Measurements from ENCODE around the gene AHSA1. TPM values are rescaled to one million over a fixed set of nuclear protein-coding genes. Genes with fewer than 3 reads are reported as not detected.

Gene AHSA1
- total and polyA plus RNA-seq, 3 experiments from 2014 or later: 134 to 324 (median 307) TPM

Other genes starting within 250 kb of the AHSA1 start
- not detected for gene NGB, start 186.9 kb upstream of the AHSA1 start, total RNA-seq
- not detected for gene NGB, start 186.9 kb upstream of the AHSA1 start, polyA plus RNA-seq
- gene POMT2, start 137.2 kb upstream of the AHSA1 start, total RNA-seq: 10 to 100 TPM; 19.0 to 21.6 TPM
- 1.7 TPM for gene POMT2, start 137.2 kb upstream of the AHSA1 start, polyA plus RNA-seq
- 10 to 100 TPM; 16.8 to 20.1 TPM for gene GSTZ1, start 137.1 kb upstream of the AHSA1 start, total RNA-seq
- 5.4 TPM for gene GSTZ1, start 137.1 kb upstream of the AHSA1 start, polyA plus RNA-seq
- gene TMED8, start 81.0 kb upstream of the AHSA1 start, total RNA-seq: 10 to 100 TPM; 20.9 to 22.2 TPM
- 3.2 TPM for gene TMED8, start 81.0 kb upstream of the AHSA1 start, polyA plus RNA-seq
- 1 to 10 TPM in 1 of 2 experiments, under 1 TPM in 1; 0.83 to 1.0 TPM for gene SAMD15, start 80.7 kb upstream of the AHSA1 start, total RNA-seq
- 0.08 TPM for gene SAMD15, start 80.7 kb upstream of the AHSA1 start, polyA plus RNA-seq
- under 1 TPM; 0.40 to 0.42 TPM for gene NOXRED1, start 34.6 kb upstream of the AHSA1 start, total RNA-seq
- not detected for gene NOXRED1, start 34.6 kb upstream of the AHSA1 start, polyA plus RNA-seq
- 10 to 100 TPM; 18.7 to 19.6 TPM for gene VIPAS39, start 492 bp upstream of the AHSA1 start, total RNA-seq
- 9.8 TPM for gene VIPAS39, start 492 bp upstream of the AHSA1 start, polyA plus RNA-seq
- not detected for gene ISM2, start 40.7 kb downstream of the AHSA1 start, total RNA-seq
- not detected for gene ISM2, start 40.7 kb downstream of the AHSA1 start, polyA plus RNA-seq
- gene SPTLC2, start 158.5 kb downstream of the AHSA1 start, total RNA-seq: 10 to 100 TPM; 24.1 to 27.5 TPM
- 15.6 TPM for gene SPTLC2, start 158.5 kb downstream of the AHSA1 start, polyA plus RNA-seq
- 10 to 100 TPM; 18.6 to 19.4 TPM for gene ALKBH1, start 249.9 kb downstream of the AHSA1 start, total RNA-seq
- 8.8 TPM for gene ALKBH1, start 249.9 kb downstream of the AHSA1 start, polyA plus RNA-seq